Stimulated activated CD8-positive, alpha-beta memory T cell treated with anti-CD3 and anti-CD28 coated beads, Interleukin-7, amount 100 ng/mL, for 1 hour (primary cell): Measurements from ENCODE around the gene HECW1.
"Not testable (repeated sequence)": the region's sequence is repeated elsewhere in the genome, so short reads cannot be mapped to it uniquely, and the experiment has no call there.

Experiments used
- DNase-seq, 2 donors: peaks; one replicate each; pipeline ENCODE4 v3.0.0-alpha.2; 2020; ENCODE audit warnings: low read depth in 2 of 2

HECW1 gene

DNA sequence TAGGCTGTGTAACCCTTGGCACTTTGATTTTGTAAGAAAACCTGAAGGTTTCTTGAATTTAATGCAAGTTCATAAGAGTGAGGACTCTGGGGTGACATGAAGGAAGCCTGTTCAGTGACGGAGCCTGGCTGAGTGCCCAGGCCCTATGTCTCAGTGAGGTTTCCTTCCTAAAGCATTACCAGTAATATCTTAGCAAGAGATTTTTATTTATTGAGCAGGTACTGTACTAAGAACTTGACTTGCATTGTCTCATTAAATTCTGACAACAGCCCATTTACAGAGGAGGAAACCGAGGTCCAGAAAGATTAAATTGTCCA, 197.2 kb downstream of the HECW1 start:
- DNase-seq, result no peak

DNA sequence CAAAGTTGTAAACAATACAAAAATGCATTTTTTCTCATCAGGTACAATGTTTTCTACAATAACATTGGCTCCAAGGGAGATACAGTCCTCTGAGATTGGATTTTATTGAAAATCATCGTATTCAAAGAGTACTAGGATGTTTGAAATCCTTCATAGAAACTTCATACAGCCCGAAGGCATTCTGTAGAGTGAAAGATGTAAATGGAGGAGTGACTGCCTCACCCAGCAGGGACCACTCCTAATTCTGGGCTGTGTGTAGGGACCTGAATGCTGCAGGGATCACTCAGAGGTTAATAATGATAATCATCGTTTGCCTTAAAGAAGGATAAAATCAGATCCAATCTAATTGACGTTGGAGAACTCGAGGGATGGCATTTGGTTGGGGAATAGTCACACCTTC, 198.6 kb downstream of the HECW1 start:
- no peak for DNase-seq

DNA sequence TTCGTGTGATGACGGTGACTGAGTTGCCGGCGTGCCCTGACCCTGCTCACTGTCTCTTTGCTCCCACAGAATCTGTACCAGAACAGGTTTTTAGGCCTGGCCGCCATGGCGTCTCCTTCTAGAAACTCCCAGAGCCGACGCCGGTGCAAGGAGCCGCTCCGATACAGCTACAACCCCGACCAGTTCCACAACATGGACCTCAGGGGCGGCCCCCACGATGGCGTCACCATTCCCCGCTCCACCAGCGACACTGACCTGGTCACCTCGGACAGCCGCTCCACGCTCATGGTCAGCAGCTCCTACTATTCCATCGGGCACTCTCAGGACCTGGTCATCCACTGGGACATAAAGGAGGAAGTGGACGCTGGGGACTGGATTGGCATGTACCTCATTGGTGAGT, 199.2 kb downstream of the HECW1 start:
- no peak for DNase-seq

DNA sequence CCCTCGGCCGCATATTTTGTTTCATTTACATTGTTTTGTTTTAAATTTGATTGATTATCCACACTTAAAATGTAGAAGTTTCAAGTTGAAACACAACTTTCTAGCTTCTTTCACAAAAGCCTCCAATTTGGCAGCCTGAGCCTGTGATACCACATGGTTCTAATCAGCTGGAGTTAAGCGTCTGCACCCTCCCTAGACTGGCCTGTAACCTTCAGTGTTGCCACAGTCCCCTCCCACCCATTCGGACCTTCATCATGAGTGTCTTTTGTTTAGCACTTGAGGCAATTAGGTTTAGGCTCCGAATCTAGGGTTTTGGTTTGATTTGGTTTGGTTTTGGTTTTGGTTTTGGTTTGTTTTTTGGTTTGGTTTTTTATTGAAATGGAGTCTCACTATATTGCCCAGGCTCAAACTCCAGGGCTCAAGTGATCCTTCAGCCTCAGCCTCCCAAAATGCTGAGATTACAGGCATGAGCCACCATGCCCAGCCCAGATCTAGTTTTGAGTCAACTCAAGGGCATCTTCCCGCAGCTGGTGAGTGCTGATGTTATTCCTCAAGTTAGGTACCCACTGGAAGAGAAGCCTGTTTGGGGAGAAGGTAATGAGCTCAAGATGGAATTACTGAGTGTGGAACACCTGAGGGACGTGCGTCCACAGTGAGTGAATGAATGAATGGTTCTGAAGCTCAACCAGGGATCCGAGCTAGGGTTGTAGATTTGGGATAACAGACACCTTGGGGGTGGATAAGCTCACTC, 201.4 kb downstream of the HECW1 start:
- no peak for DNase-seq

DNA sequence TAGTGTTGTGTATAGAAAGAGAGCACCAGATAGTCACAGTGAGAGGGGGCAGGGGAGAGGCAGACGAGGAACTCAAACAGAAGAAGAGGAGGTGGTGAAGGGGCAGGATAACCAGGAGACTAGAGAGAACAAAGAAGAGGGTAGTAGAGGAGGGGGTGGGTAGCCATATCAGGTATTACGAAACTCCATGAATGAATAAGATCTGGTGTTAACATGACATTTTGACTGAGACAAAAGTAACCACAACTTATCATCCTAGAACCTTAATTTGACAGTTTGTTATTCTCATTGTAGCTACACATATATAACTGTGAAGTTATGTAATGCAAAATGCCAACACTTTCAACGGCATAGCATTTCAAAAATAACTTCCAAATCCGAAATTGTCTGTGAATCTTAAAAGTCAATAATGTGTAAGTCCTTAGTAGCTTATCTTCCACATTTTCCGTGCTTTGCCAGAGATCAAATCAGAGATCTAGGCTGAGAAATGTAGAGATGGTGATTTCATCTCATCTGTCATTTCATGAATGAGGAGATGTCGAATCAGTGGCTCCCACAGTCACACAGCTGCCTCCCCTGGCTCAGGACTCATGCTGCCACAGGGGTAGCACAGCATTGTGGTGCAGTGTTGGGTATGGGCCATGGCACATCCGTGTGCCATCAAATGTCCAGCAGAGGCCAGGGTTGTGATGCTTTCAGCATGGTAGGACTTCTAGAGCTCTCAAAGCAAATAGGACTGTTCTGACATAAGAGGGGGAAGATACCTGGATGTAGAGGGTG, 202.1 kb downstream of the HECW1 start:
- DNase-seq, result no peak

DNA sequence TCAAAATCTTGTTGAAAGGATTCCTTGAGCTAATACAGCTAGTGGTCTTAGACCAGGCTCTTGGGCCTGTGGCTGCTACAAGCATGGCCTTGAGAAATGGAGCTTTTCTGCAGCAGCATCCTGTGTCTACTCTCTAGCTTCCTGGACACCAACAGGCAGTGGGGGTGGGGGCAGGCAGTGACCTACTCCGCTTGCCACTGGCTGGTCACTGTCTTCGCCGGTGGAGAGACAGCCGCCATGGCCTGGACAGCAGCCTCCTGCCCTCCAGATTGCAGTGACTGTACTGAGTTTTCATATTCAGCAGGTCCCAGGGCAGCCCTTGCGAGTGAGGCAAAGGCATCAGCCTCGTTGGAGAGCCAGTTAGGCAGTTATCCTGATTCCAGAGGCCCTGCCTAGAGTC, 204.6 kb downstream of the HECW1 start:
- DNase-seq, result no peak

DNA sequence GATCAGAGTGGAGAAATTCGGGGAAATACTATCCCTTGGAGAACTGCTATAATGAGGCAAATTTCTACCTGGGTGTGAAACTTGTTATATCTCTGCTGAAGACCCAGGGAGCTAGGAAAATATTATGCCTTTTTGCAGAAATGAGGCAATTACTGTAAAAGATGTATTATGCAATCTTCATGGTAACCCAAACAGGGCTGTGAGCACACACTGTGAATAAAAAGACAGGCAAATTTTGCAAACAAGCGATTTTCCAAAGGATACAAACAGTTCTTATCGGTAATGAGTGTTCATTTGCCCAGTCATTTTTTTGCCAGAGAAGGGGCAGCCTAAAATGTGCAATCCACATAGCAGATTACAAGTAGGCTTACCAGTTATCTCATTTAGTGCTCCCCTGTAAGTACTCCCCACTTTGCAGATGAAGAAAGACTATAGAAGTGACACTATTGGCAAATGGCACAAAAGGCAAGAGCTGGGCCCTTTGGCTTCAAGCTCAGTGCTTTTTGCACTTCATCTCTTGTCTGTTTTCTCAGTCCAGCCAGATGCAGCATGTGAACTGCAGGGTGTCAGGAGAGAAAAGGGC, 205.8 kb downstream of the HECW1 start:
- DNase-seq, result no peak

DNA sequence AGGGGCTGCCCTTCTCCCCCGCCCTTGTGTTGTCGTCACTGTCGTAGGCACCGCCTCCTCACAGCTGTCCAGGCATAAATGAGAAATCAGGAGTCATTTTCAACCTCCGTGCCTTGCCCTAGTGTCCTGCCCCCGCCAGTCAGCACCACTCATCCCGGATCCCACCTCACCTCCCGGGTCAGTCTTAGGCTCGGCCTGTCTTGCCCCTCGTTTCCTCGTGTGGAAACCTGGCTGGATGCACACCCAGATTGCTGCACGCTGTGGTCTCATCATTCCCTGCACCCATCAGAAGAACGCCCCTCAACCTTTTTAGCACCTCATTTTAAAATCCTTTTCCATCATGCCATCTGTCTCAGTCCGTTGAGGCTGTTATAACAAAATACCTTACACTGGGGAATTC, 213.1 kb downstream of the HECW1 start:
- DNase-seq, result no peak

DNA sequence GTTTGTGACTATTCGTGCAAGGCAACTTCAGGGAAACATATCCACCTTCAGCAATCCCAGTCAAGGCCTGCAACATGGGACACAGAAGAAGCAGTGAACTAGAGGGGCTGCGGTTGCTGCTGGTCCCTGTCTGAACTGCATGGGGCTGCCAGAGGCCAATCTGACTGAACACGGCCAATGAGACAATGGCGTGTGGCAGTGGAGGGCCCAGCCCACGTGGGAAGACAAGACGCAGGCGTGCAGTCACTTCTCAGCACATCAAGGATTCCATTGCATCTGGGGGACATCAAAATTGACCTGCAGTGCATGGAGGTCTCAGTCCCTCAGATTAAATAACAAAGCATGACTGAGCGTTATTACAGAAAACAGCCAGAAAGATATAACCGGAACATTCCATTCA, 215.9 kb downstream of the HECW1 start:
- DNase-seq, result no peak

DNA sequence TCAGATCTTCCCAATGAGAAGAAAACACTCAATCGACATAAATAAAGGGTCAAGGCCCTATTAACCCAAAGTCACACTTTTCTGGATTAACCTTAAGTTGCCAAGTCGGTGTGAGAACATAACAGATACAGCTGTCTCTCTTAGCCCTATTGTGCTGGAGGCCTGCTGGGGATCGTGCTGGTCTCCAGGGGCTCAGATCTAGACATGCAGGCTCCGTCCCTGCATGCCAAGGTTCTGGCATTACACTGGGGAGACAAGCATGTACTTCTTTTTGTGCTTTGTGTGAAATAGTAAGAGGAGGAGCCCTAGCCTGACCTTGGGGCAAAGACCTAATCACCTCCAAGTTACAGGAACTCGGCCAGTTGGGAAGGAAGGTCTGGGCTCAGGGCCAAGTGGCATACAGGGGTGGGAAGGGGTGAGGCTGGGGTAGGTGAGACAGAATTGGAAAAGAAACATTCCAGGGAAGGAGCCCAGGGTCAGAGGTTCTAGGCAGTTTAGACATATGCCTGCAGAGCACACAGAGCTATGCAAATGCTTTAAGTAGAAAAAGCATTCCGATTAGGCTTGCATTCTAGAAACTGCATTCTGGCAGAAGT, 216.4 kb downstream of the HECW1 start:
- DNase-seq, result no peak

DNA sequence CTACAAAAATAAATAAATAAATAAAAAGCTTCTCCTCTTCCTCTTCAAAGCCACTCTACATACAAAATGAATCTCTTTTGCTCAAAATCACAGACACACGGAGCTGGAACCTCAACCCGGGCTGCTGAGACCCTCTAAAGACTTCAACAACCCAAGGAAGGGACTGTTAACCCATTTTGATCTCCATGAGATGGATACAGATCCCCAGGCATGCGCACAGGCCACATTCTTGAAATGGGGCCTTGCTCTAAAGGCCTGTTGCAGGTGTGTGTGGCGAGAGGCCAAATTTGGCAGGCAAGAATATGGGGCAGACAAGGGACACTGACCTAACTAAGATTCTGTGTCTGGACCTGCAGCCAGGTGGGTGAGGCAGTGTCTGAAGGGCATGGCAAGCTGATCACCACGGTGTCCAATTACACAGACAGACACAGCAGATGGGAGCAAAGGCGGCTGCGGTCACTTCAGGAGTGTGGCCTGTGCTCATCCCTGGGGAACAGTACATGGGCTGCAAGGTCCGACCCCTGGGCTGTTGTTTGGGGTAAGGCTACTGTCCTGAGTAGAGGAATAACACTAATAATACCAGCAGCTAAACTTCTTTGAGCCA, 219.8 kb downstream of the HECW1 start:
- no peak for DNase-seq

DNA sequence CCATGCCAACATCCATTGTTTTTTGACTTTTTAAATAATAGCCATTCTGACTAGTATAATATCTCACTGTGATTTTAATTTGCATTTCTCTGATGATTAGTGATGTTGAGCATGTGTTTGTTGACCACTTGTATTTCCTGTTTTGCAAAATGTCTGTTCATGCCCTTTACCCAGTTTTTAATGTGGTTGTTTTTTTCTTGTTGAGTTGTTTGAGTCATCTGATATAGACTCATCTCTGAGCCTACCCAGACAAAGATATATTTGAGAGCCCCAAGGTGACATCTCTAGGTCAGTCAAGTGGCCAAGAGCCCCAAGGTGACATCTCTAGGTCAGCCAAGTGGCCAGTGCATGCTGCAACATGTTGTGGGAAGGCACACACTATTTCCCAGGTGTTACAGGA, 224.7 kb downstream of the HECW1 start:
- no peak for DNase-seq

DNA sequence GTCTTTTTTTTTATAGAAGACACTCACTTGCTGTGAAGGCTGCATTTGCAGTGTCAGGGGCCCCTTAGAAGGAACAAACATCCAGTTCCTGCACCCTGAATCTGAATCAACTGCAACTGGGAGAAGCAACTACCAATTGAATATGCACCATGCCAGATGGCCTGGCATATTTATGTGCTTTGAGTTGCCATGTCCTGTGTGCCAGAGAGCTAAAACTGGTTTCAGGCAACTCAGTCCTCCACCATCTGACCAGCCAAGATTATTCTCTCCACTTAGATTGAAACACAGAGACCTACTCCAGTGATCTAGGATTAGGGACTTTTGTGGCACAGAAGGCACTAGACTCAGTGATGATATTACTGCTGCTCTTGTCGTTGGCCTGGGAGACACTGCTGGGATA, 225.4 kb downstream of the HECW1 start:
- DNase-seq, result no peak

DNA sequence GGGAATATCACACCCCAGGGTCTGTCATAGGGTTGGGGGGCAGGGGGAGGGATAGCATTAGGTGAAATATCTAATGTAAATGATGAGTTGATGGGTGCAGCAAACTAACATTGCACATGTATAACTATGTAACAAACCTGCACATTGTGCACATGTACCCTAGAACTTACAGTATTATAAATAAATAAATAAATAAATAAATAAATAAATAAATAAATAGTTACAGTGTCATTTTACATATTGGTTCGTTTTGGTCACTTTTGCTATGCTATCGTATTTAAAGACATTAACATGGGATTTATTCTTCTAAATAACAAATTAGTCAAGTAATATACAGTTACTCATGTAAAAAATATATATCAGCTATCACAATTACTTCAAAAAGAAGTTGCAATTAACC, 228.7 kb downstream of the HECW1 start:
- no peak for DNase-seq

DNA sequence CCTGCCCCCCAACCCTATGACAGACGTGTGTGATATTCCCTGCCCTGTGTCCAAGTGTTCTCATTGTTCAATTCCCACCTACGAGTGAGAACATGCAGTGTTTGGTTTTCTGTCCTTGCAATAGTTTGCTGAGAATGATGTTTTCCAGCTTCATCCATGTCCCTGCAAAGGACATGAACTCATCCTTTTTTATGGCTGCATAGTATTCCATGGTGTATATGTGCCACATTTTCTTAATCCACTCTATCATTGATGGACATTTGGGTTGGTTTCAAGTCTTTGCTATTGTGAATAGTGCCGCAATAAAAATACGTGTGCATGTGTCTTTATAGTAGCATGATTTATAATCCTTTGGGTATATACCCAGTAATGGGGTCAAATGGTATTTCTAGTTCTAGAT, 231.0 kb downstream of the HECW1 start:
- not testable (repeated sequence) for DNase-seq

DNA sequence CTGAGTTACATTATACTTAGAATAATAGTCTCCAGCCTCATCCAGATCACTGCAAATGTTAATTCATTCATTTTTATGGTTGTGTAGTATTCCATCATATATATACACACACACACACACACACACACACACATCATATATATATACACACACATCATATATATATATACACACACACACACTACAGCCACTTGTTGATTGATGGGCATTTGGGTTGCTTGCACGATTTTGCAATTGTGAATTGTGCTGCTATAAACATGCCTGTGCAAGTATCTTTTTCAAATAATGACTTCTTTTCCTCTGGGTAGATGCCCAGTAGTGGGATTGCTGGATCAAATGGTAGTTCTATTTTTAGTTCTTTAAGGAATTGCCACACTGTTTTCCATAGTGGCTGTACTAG, 233.2 kb downstream of the HECW1 start:
- DNase-seq, result not testable (repeated sequence)

DNA sequence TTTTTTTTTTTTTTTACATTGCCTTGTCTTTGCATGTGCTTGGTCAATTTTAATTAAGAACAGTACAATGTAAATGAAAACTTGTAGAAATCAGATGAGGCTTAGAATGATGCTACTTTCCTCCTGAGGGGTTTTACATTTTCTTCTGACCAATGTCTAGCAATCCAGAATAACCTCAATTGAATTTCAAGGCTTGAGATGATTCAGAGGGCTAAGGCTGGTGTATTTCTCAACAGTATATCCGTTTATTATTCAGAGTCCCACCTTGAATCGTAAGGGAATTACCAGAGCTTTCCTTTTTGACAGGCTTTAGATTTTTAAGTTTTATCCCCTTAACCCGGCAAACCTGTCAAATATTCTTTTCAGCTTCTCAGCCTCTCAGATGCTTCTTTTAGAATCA, 239.2 kb downstream of the HECW1 start:
- DNase-seq, result no peak

DNA sequence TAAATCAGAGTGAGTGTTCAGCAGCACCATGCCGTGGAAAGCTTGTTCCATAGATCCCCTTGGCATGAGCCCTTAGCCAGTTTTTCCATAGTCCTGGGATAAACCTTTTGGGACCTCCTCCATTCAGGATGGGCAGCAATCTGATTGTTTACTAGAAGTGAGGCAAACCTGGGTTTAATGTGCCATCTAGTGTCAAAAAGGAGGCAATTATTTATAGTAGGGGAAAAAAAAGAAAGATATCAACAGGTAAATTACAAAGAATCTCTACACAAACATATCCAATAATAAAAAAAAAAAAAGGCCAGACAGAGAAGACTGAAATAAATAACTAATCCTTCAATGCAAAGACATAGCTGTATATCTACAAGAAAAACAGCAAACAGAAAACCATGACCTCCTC, 241.5 kb downstream of the HECW1 start:
- DNase-seq, result no peak

DNA sequence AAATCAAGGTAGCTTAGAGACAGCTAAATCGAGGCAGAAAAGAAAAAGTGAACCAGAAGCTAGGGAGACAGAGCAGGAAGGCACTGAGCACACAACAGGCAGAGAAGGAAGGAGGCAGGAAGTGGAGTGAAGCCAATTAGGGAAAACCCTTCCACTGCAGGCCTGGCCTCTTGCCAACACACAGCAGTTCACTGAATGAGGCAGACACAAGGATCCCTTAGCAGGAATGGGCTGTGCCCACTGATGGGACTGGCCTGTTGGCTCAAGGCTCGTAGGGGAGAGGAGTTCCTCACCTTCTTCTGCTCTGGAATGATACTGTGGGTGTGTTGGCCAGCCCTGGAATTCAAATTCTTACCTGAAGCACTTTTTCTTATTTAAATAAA, 250.2 kb downstream of the HECW1 start:
- DNase-seq, result no peak

DNA sequence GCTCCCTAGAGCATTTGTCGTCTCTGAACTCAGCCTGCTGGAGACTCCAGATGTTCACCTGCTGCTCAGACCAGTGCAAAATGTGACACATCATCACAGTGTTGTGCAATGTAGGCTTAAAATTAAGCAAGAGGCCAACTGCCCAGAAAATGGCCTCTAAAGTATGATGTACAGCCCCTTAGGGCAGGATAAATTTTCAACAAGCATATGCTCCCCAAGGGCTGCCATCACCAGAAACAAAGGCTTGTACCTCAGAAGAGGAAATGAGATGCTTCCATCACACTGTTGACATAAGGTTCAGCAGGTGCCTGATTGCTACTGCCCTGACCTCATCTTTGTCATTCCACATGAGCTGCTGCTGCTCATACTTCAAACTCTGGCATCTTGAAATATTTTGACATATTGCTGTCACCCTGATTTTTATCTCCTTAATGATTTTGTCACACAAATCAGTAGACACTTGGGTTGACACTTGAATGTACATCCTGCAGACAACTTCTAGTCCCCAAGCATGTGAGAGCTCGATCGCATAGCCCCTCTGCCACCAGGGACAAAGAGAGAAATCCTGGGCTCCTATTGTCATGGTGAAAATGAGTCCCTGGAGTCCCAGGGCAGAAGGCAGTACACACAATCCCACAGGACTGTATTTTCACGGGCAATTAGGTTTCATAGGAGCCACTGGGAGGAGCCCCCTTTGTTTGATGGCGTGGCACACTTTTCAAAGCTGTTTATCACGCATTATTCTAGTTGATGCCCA, 250.8 kb downstream of the HECW1 start:
- no peak for DNase-seq

DNA sequence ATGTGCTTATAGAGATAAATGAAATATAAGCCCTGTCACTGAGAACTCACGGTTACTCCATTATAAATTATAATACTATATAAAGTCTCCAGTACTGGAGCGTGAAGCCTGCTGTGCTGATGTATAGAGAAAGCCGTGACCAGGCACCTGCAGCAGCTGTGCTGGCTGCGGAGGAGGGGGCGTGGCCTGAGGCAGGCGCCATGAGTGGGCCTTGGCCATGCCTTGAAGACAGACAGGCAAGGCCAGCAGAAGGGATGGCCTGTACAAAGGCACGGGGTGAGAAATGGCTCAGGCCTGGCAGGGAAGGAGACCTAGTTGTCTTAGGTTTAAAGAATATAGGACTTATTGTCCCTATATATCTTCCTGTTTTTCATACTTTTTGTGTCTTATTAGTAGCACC, 251.9 kb downstream of the HECW1 start:
- DNase-seq, result no peak
